HepG2 (cell line): ENCODE data around the gene ARID1A. TPM values are rescaled to one million over a fixed set of nuclear protein-coding genes. Genes with fewer than 3 reads are reported as not detected.

Experiments
- CHD2 ChIP-seq: IDR thresholded peaks from 2 replicates; pipeline ENCODE4 v1.6.1; 2011; ENCODE audit warnings: low read depth, low read length, improper control_type of control experiment
- HNRNPUL1 ChIP-seq: fragments of 200-400 bp; formaldehyde crosslinking; IDR thresholded peaks from 2 replicates; pipeline ENCODE4 v1.6.1; 2017; ENCODE audit warnings: low read depth, mild to moderate bottlenecking, low read length, moderate library complexity
- KDM1A ChIP-seq: IDR thresholded peaks from 2 replicates; pipeline ENCODE4 v1.6.1; 2016; ENCODE audit warnings: missing compliant biosample characterization
- MBD4 ChIP-seq: IDR thresholded peaks from 2 replicates; pipeline ENCODE4 v1.6.1; 2012; ENCODE audit warnings: low read length, inconsistent platforms, borderline replicate concordance
- NFYC ChIP-seq: IDR thresholded peaks from 2 replicates; pipeline ENCODE4 v1.6.1; 2016; ENCODE audit warnings: missing genetic modification reagents, missing compliant biosample characterization
- NR2C2 ChIP-seq: sonication (generic); formaldehyde crosslinking; IDR thresholded peaks from 2 replicates; pipeline ENCODE4 v1.4.0; 2020; ENCODE audit warnings: missing genetic modification reagents, mild to moderate bottlenecking, moderate library complexity, borderline replicate concordance
- RBAK ChIP-seq: sonication (generic); formaldehyde crosslinking; IDR thresholded peaks from 2 replicates; pipeline ENCODE4 v1.5.1; 2020; ENCODE audit warnings: mild to moderate bottlenecking, missing genetic modification reagents
- SKI ChIP-seq: fragments of 450-650 bp; IDR thresholded peaks from one replicate; pipeline ENCODE4 v1.6.1; 2018; ENCODE audit warnings: mild to moderate bottlenecking; ENCODE audit not compliant: partially characterized antibody
- SRY ChIP-seq: sonication (generic); formaldehyde crosslinking; IDR thresholded peaks from 2 replicates; pipeline ENCODE4 v1.8.0; 2022; ENCODE audit warnings: mild to moderate bottlenecking, missing genetic modification reagents
- THAP11 ChIP-seq: IDR thresholded peaks from 2 replicates; pipeline ENCODE4 v1.6.1; 2016; ENCODE audit warnings: missing biosample characterization, missing genetic modification reagents
- ZBTB2 ChIP-seq: sonication (generic); formaldehyde crosslinking; IDR thresholded peaks from 2 replicates; pipeline ENCODE4 v1.8.0; 2022; ENCODE audit warnings: low read depth, missing genetic modification reagents
- ZBTB38 ChIP-seq: sonication (generic); formaldehyde crosslinking; IDR thresholded peaks from 2 replicates; pipeline ENCODE4 v1.5.1; 2020; ENCODE audit warnings: mild to moderate bottlenecking, missing genetic modification reagents
- ZBTB7A ChIP-seq: sonication (generic); formaldehyde crosslinking; IDR thresholded peaks from 2 replicates; pipeline ENCODE4 v1.8.0; 2022; ENCODE audit warnings: mild to moderate bottlenecking, missing genetic modification reagents
- ZNF292 ChIP-seq: sonication (generic); formaldehyde crosslinking; IDR thresholded peaks from 2 replicates; pipeline ENCODE4 v1.8.1; 2022; ENCODE audit warnings: mild to moderate bottlenecking, low read depth, missing genetic modification reagents, borderline replicate concordance
- ZNF546 ChIP-seq: sonication (generic); formaldehyde crosslinking; conservative IDR thresholded peaks from 2 replicates; pipeline ENCODE4 v1.8.1; 2023; ENCODE audit warnings: mild to moderate bottlenecking, missing genetic modification reagents
- ZNF737 ChIP-seq: sonication (generic); formaldehyde crosslinking; IDR thresholded peaks from 2 replicates; pipeline ENCODE4 v1.5.0; 2020; ENCODE audit warnings: missing genetic modification reagents, mild to moderate bottlenecking, borderline replicate concordance
- ZNF75D ChIP-seq: sonication (generic); formaldehyde crosslinking; IDR thresholded peaks from 2 replicates; pipeline ENCODE4 v1.8.1; 2023; ENCODE audit warnings: missing genetic modification reagents, mild to moderate bottlenecking, borderline replicate concordance
- polyA plus RNA-seq, 8 experiments: library from polyadenylated mRNA; depleted of rRNA in 3 of 8; stranded (reverse) in 7 of 8; unstranded in 1 of 8; fragments of >200 nt; fragmentation: Illumina TruSeq in 4 of 8; extraction: Trizol in 4 of 8; gene quantifications; 2 replicates each; pipeline versions ENCODE4 v1.2.1 to v1.2.3, GENCODE V29; 2011 to 2016; ENCODE audit warnings: low read depth in 4 of 8, missing spikeins in 1 of 8, mixed read lengths in 1 of 8; ENCODE audit not compliant: insufficient read depth in 1 of 8
- total RNA-seq, 5 experiments: library from RNA; depleted of rRNA; stranded (reverse); fragments of >200 nt; fragmentation: Illumina TruSeq; extraction: Trizol; gene quantifications; 2 replicates each; pipeline ENCODE4 v1.2.3, GENCODE V29; 2016; ENCODE audit warnings: low read depth in 1 of 5
- TF ChIP-seq, protein P1 (sequence below): IDR thresholded peaks from 2 replicates; pipeline ENCODE4 v1.6.1; 2016; ENCODE audit warnings: low read depth
- TF ChIP-seq, protein P2 (sequence below): sonication (generic); formaldehyde crosslinking; IDR thresholded peaks from 2 replicates; pipeline ENCODE4 v1.5.1; 2020; ENCODE audit warnings: mild to moderate bottlenecking, missing genetic modification reagents, borderline replicate concordance
- TF ChIP-seq, protein P3 (sequence below): sonication (generic); formaldehyde crosslinking; IDR thresholded peaks from 2 replicates; pipeline ENCODE4 v1.4.0; 2020; ENCODE audit warnings: mild to moderate bottlenecking, missing genetic modification reagents

ARID1A gene
- total and polyA plus RNA-seq, 2 of the 13 experiments (the other 11 are each of a cell fraction or from before 2014, with no cell fraction given), result 11.9 to 15.9 TPM

DNA sequence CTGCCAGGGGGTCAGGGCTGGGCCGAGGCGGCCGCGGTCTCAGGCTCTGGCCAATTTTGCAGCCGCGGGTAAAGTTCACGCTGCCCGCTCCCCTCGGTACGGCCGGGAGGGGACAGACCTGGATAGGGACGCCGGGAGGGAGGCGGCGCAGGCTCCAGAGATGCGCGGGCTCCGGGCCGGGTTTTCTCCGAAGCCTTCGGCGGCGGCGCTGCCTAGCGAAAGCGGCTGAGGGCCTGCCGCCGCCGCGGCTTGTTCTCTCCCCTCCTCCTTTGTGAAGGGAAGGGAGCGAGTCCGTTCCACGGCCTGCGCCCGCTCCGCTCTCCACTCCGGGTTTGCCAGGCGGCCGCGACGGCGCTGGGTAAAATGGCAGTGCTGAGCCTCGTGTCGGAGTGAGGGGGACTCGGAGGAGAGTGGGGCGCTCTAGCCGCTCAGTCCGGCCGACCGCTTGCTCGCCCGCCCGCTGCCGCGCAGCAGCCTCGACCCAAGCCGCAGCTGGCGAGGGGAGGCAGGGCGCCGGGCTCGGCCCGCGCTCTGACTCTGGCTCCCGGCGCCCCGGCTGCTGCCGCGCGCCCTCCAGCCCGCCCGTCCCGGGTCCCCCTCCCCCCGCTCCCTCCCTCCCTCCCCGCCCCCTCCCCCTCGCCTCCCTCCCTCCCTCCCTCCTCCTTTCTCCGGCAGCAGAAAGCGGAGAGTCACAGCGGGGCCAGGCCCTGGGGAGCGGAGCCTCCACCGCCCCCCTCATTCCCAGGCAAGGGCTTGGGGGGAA lies at the start of gene ARID1A (continued):
- TF ChIP-seq THAP11 (CRISPR knock-in tag), result peak; percentile 85
- TF ChIP-seq, protein P1, sequence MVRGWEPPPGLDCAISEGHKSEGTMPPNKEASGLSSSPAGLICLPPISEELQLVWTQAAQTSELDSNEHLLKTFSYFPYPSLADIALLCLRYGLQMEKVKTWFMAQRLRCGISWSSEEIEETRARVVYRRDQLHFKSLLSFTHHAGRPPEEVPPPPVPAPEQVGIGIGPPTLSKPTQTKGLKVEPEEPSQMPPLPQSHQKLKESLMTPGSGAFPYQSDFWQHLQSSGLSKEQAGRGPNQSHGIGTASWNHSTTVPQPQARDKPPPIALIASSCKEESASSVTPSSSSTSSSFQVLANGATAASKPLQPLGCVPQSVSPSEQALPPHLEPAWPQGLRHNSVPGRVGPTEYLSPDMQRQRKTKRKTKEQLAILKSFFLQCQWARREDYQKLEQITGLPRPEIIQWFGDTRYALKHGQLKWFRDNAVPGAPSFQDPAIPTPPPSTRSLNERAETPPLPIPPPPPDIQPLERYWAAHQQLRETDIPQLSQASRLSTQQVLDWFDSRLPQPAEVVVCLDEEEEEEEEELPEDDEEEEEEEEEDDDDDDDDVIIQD (CRISPR knock-in tag), result peak; percentile 23; the same call in 1 of the 2 replicates
- TF ChIP-seq MBD4, result no peak
- peak; percentile 73; the same call in 1 of the 2 replicates for TF ChIP-seq CHD2
- TF ChIP-seq, protein P2, sequence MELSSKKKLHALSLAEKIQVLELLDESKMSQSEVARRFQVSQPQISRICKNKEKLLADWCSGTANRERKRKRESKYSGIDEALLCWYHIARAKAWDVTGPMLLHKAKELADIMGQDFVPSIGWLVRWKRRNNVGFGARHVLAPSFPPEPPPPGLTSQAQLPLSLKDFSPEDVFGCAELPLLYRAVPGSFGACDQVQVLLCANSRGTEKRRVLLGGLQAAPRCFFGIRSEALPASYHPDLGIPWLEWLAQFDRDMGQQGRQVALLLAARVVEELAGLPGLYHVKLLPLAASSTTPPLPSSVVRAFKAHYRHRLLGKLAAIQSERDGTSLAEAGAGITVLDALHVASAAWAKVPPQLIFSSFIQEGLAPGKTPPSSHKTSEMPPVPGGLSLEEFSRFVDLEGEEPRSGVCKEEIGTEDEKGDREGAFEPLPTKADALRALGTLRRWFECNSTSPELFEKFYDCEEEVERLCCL (CRISPR knock-in tag), result no peak
- TF ChIP-seq HNRNPUL1, result peak; percentile 96
- no peak for TF ChIP-seq ZNF546 (CRISPR knock-in tag)
- TF ChIP-seq KDM1A (CRISPR knock-in tag), result peak; percentile 82
- TF ChIP-seq ZBTB38, result peak; percentile 57; the same call in 1 of the 2 replicates
- TF ChIP-seq ZBTB7A (CRISPR knock-in tag), result peak; percentile 76
- TF ChIP-seq NFYC (CRISPR knock-in tag), result 0 out of 2 replicates have a peak, but pooled peaks have one; percentile 30
- peak; percentile 71 for TF ChIP-seq NR2C2 (CRISPR knock-in tag)
- TF ChIP-seq ZNF737 (CRISPR knock-in tag), result no peak
- TF ChIP-seq ZNF75D (CRISPR knock-in tag), result 0 out of 2 replicates have a peak, but pooled peaks have one; percentile 73
- peak; percentile 19; the same call in 1 of the 2 replicates for TF ChIP-seq SRY (CRISPR knock-in tag)
- TF ChIP-seq, protein P3, sequence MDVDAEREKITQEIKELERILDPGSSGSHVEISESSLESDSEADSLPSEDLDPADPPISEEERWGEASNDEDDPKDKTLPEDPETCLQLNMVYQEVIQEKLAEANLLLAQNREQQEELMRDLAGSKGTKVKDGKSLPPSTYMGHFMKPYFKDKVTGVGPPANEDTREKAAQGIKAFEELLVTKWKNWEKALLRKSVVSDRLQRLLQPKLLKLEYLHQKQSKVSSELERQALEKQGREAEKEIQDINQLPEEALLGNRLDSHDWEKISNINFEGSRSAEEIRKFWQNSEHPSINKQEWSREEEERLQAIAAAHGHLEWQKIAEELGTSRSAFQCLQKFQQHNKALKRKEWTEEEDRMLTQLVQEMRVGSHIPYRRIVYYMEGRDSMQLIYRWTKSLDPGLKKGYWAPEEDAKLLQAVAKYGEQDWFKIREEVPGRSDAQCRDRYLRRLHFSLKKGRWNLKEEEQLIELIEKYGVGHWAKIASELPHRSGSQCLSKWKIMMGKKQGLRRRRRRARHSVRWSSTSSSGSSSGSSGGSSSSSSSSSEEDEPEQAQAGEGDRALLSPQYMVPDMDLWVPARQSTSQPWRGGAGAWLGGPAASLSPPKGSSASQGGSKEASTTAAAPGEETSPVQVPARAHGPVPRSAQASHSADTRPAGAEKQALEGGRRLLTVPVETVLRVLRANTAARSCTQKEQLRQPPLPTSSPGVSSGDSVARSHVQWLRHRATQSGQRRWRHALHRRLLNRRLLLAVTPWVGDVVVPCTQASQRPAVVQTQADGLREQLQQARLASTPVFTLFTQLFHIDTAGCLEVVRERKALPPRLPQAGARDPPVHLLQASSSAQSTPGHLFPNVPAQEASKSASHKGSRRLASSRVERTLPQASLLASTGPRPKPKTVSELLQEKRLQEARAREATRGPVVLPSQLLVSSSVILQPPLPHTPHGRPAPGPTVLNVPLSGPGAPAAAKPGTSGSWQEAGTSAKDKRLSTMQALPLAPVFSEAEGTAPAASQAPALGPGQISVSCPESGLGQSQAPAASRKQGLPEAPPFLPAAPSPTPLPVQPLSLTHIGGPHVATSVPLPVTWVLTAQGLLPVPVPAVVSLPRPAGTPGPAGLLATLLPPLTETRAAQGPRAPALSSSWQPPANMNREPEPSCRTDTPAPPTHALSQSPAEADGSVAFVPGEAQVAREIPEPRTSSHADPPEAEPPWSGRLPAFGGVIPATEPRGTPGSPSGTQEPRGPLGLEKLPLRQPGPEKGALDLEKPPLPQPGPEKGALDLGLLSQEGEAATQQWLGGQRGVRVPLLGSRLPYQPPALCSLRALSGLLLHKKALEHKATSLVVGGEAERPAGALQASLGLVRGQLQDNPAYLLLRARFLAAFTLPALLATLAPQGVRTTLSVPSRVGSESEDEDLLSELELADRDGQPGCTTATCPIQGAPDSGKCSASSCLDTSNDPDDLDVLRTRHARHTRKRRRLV, result peak; percentile 78; the same call in 1 of the 2 replicates
- TF ChIP-seq RBAK (CRISPR knock-in tag), result peak; percentile 53; the same call in 1 of the 2 replicates
- TF ChIP-seq ZBTB2 (CRISPR knock-in tag), result peak; percentile 77
- peak; percentile 94 for TF ChIP-seq SKI
- peak; percentile 98 for TF ChIP-seq ZNF292 (CRISPR knock-in tag)
